Mammary epithelial cell (primary cell): ENCODE results near the gene SPTB.

ENCODE experiments used
- EZH2 ChIP-seq: IDR thresholded peaks from 2 replicates; pipeline ENCODE4 v1.6.1; 2012; ENCODE audit warnings: low read length, inconsistent platforms, borderline replicate concordance
- TF ChIP-seq, protein P1 (sequence below), 2 donors: IDR thresholded peaks in 1 of 2; conservative IDR thresholded peaks in 1 of 2; 2 replicates each; pipeline ENCODE4 v1.5.1; 2011 to 2012; ENCODE audit warnings: inconsistent platforms in 2 of 2, low read length in 2 of 2, mild to moderate bottlenecking in 2 of 2, control low read depth in 1 of 2, low read depth in 1 of 2; ENCODE audit not compliant: insufficient read depth in 1 of 2; ENCODE audit errors: extremely low read depth in 1 of 2

DNA sequence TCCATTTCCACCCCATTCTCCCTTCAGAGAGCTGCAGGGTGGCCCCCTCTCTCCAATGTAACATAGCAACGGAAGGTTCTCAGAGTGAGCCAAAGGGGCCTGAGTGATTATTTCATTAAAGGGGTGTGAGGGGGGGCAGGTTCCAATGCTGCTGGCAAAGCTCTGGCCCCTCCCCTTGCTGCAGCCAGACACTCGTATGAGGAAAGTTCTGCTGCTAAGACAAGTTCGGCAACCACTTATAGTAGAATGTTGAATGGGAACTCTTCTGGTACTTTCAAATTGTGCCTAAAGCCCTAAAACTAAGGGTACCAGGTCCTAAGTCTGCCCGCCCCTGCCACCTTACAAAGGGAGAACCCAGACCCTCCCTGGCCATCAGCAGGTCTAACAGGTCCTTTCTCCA lies 125.7 kb downstream of the SPTB start:
- TF ChIP-seq, protein P1, sequence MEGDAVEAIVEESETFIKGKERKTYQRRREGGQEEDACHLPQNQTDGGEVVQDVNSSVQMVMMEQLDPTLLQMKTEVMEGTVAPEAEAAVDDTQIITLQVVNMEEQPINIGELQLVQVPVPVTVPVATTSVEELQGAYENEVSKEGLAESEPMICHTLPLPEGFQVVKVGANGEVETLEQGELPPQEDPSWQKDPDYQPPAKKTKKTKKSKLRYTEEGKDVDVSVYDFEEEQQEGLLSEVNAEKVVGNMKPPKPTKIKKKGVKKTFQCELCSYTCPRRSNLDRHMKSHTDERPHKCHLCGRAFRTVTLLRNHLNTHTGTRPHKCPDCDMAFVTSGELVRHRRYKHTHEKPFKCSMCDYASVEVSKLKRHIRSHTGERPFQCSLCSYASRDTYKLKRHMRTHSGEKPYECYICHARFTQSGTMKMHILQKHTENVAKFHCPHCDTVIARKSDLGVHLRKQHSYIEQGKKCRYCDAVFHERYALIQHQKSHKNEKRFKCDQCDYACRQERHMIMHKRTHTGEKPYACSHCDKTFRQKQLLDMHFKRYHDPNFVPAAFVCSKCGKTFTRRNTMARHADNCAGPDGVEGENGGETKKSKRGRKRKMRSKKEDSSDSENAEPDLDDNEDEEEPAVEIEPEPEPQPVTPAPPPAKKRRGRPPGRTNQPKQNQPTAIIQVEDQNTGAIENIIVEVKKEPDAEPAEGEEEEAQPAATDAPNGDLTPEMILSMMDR (conservative IDR thresholded peaks at IDR 0.05 in 1 of 2, IDR thresholded peaks at IDR 0.05 in 1 of 2; ENCODE audit: extremely low read depth in 1 of 2, insufficient read depth in 1 of 2, low read depth in 1 of 2, low read length in 2 of 2) = no peak
- TF ChIP-seq EZH2 = no peak
